Osteoblast (primary cell): ENCODE results near the gene CLEC16A. TPM values are rescaled to one million over a fixed set of nuclear protein-coding genes. Genes with fewer than 3 reads are reported as not detected.

Source experiments
- DNase-seq: peaks from one replicate; pipeline ENCODE4 v3.0.0; 2011; ENCODE audit warnings: low spot score, mixed read lengths; ENCODE audit not compliant: insufficient read length; ENCODE audit errors: missing footprints
- H2AFZ ChIP-seq: 2 replicates; pipeline ENCODE4 v1.6.0; 2011; ENCODE audit warnings: mild to moderate bottlenecking, low read length
- H3K27ac ChIP-seq: 2 replicates; pipeline ENCODE4 v1.5.1; 2011; ENCODE audit warnings: mild to moderate bottlenecking, low read depth, low read length, moderate library complexity
- H3K27me3 ChIP-seq: 2 replicates; pipeline ENCODE4 v1.6.0; 2012; ENCODE audit warnings: mild to moderate bottlenecking, control low read depth, inconsistent platforms, low read length, moderate library complexity; ENCODE audit not compliant: insufficient read depth
- H3K36me3 ChIP-seq: 2 replicates; pipeline ENCODE4 v1.5.1; 2011; ENCODE audit warnings: mild to moderate bottlenecking, low read length, control low read depth, moderate library complexity; ENCODE audit not compliant: insufficient read depth
- H3K4me1 ChIP-seq: 2 replicates; pipeline ENCODE4 v1.5.1; 2011; ENCODE audit warnings: mild to moderate bottlenecking, low read length, control low read depth, moderate library complexity; ENCODE audit not compliant: insufficient read depth
- H3K4me2 ChIP-seq: 2 replicates; pipeline ENCODE4 v1.6.0; 2011; ENCODE audit warnings: mild to moderate bottlenecking, low read length; ENCODE audit not compliant: insufficient read depth
- H3K4me3 ChIP-seq: fragments of 200-600 bp; sonication (generic); 3 replicates; pipeline ENCODE4 v1.5.1; 2012; ENCODE audit warnings: mild to moderate bottlenecking, low read length, inconsistent platforms; ENCODE audit not compliant: insufficient read depth
- H3K79me2 ChIP-seq: 2 replicates; pipeline ENCODE4 v1.6.0; 2012; ENCODE audit warnings: mild to moderate bottlenecking, low read length, control low read depth, inconsistent platforms; ENCODE audit not compliant: insufficient read depth
- H3K9me3 ChIP-seq: 2 replicates; pipeline ENCODE4 v1.5.1; 2011; ENCODE audit warnings: low read depth, low read length, control low read depth
- H4K20me1 ChIP-seq: 2 replicates; pipeline ENCODE4 v1.6.0; 2012; ENCODE audit warnings: mild to moderate bottlenecking, low read length, control low read depth; ENCODE audit not compliant: insufficient read depth
- total RNA-seq: library from RNA; depleted of rRNA; stranded (reverse); fragments of >200 nt; gene quantifications from 2 replicates; pipeline ENCODE4 v1.2.3, GENCODE V29; 2012
- TF ChIP-seq, protein P1 (sequence below): IDR thresholded peaks from 2 replicates; pipeline ENCODE4 v1.5.1; 2011; ENCODE audit warnings: mild to moderate bottlenecking, low read depth, low read length, moderate library complexity; ENCODE audit errors: extremely low read depth

CLEC16A gene
- total RNA-seq, 1 donor, result 25.7 TPM

DNA sequence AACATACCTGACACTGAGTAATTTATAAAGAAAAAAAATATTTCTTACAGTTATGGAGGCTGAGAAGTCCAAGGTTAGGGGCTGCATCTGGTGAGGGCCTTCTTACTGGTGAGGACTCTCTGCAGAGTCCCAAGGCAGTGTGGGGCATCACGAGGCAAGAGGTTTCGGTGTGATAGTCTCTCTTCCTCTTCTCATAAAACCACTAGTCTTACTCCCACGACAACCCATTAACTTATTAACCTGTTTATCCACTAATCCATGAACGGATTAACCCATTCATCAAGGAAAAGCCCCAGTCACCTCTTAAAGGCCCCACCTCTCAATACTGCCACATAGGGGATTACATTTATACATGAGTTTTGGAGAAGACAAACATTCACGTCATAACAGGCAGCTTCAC lies 47.2 kb upstream of the CLEC16A start:
- Histone ChIP-seq H3K27ac (no peak overlapping the region), H3K27me3 (no peaks in the 10 kb centered on the region), H3K4me3 (no peak overlapping the region), H3K4me1 (no peaks in the 10 kb centered on the region), H3K36me3 (no peaks in the 10 kb centered on the region), H4K20me1 (no peaks in the 10 kb centered on the region), H3K79me2 (no peaks in the 10 kb centered on the region), H2AFZ (no peak overlapping the region), H3K4me2 (no peak overlapping the region), H3K9me3 (no peaks in the 10 kb centered on the region)
- TF ChIP-seq, protein P1, sequence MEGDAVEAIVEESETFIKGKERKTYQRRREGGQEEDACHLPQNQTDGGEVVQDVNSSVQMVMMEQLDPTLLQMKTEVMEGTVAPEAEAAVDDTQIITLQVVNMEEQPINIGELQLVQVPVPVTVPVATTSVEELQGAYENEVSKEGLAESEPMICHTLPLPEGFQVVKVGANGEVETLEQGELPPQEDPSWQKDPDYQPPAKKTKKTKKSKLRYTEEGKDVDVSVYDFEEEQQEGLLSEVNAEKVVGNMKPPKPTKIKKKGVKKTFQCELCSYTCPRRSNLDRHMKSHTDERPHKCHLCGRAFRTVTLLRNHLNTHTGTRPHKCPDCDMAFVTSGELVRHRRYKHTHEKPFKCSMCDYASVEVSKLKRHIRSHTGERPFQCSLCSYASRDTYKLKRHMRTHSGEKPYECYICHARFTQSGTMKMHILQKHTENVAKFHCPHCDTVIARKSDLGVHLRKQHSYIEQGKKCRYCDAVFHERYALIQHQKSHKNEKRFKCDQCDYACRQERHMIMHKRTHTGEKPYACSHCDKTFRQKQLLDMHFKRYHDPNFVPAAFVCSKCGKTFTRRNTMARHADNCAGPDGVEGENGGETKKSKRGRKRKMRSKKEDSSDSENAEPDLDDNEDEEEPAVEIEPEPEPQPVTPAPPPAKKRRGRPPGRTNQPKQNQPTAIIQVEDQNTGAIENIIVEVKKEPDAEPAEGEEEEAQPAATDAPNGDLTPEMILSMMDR, result no peak
- DNase-seq, result no peak

DNA sequence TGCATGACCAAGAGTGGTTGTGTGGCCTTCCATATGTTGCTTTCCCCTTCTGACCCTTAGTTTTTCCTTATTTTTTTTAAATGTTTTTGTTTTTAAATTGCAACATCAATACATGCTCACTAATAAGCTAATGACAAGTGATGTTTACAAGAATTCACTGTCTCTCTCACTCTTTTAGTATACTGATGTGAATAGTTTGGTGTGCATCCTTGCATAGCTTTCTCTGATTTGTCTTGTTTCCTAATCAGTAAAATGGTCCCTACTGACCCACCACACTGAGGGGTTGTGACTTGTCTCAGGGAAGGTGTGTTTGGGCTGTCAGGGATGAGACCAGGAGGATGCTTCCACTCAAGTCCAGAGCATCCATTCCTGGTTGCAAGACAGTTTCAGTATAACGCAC lies 41.4 kb upstream of the CLEC16A start:
- no peaks in the 10 kb centered on the region for H3K36me3 ChIP-seq
- H2AFZ ChIP-seq, result no peak overlapping the region
- H3K27me3 ChIP-seq, result no peaks in the 10 kb centered on the region
- TF ChIP-seq, protein P1, result no peak
- no peak for DNase-seq
- no peak overlapping the region for H3K4me3 ChIP-seq
- H3K9me3 ChIP-seq, result peaks cover 4% of the 10 kb centered on the region
- H3K4me1 ChIP-seq, result no peaks in the 10 kb centered on the region
- H3K27ac ChIP-seq, result no peak overlapping the region
- H4K20me1 ChIP-seq, result no peaks in the 10 kb centered on the region
- no peaks in the 10 kb centered on the region for H3K79me2 ChIP-seq
- no peak overlapping the region for H3K4me2 ChIP-seq

DNA sequence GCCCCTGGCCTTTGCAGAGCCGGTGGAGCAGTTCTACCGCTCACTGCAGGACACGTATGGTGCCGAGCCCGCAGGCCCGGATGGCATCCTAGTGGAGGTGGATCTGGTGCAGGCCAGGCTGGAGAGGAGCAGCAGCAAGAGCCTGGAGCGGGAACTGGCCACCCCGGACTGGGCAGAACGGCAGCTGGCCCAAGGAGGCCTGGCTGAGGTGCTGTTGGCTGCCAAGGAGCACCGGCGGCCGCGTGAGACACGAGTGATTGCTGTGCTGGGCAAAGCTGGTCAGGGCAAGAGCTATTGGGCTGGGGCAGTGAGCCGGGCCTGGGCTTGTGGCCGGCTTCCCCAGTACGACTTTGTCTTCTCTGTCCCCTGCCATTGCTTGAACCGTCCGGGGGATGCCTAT lies 37.9 kb upstream of the CLEC16A start:
- DNase-seq, result no peak
- Histone ChIP-seq H3K9me3 (peaks cover 4% of the 10 kb centered on the region), H3K79me2 (no peaks in the 10 kb centered on the region), H2AFZ (no peak overlapping the region), H3K27ac (no peak overlapping the region), H3K36me3 (no peaks in the 10 kb centered on the region), H3K27me3 (no peaks in the 10 kb centered on the region), H3K4me2 (no peak overlapping the region), H4K20me1 (no peaks in the 10 kb centered on the region), H3K4me1 (no peaks in the 10 kb centered on the region), H3K4me3 (no peak overlapping the region)
- TF ChIP-seq, protein P1, result no peak

DNA sequence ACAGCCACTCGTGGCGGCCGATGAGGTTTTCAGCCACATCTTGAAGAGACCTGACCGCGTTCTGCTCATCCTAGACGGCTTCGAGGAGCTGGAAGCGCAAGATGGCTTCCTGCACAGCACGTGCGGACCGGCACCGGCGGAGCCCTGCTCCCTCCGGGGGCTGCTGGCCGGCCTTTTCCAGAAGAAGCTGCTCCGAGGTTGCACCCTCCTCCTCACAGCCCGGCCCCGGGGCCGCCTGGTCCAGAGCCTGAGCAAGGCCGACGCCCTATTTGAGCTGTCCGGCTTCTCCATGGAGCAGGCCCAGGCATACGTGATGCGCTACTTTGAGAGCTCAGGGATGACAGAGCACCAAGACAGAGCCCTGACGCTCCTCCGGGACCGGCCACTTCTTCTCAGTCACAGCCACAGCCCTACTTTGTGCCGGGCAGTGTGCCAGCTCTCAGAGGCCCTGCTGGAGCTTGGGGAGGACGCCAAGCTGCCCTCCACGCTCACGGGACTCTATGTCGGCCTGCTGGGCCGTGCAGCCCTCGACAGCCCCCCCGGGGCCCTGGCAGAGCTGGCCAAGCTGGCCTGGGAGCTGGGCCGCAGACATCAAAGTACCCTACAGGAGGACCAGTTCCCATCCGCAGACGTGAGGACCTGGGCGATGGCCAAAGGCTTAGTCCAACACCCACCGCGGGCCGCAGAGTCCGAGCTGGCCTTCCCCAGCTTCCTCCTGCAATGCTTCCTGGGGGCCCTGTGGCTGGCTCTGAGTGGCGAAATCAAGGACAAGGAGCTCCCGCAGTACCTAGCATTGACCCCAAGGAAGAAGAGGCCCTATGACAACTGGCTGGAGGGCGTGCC lies 37.2 kb upstream of the CLEC16A start:
- no peak for DNase-seq
- TF ChIP-seq, protein P1, result no peak
- no peak overlapping the region for H3K4me2 ChIP-seq

More for the DNA sequence above, 37.2 kb upstream of the CLEC16A start:
- Histone ChIP-seq H3K36me3 (no peaks in the 10 kb centered on the region), H3K9me3 (peaks cover 4% of the 10 kb centered on the region), H2AFZ (no peak overlapping the region), H4K20me1 (no peaks in the 10 kb centered on the region), H3K4me1 (no peaks in the 10 kb centered on the region), H3K27me3 (no peaks in the 10 kb centered on the region), H3K79me2 (no peaks in the 10 kb centered on the region), H3K4me3 (no peak overlapping the region), H3K27ac (no peak overlapping the region)
